Smooth muscle cell of trachea (primary cell): Measurements from ENCODE around the gene OR2D3. TPM values are rescaled to one million over a fixed set of nuclear protein-coding genes. Genes with fewer than 3 reads are reported as not detected.

Experiments used
- total RNA-seq: library from RNA; depleted of rRNA; stranded (reverse); fragments of >200 nt; gene quantifications from 2 replicates; pipeline ENCODE4 v1.2.1, GENCODE V29; 2014

OR2D3 gene, protein sequence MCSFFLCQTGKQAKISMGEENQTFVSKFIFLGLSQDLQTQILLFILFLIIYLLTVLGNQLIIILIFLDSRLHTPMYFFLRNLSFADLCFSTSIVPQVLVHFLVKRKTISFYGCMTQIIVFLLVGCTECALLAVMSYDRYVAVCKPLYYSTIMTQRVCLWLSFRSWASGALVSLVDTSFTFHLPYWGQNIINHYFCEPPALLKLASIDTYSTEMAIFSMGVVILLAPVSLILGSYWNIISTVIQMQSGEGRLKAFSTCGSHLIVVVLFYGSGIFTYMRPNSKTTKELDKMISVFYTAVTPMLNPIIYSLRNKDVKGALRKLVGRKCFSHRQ
- total RNA-seq = not detected in 2 replicates

DNA sequence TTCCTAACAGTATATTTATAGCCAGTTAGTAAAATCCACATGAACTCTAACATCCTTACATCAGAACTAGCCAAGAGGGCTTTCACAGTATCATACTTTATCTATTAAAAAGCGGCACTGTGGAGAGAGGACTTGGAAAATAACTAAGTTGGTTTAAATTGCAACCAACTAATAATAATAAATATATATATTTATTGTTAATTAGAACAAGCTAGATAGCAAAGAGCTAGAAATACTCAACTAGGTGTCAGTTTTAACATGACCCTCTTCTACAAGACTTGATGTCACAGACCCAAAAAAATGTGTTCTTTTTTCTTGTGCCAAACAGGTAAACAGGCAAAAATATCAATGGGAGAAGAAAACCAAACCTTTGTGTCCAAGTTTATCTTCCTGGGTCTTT, at the start of gene OR2D3:
TSS of gene OR2D3 (plus strand) at position 301 of the 400 bp plus-strand sequence. CDS start at position 301, 0 bp downstream.

DNA sequence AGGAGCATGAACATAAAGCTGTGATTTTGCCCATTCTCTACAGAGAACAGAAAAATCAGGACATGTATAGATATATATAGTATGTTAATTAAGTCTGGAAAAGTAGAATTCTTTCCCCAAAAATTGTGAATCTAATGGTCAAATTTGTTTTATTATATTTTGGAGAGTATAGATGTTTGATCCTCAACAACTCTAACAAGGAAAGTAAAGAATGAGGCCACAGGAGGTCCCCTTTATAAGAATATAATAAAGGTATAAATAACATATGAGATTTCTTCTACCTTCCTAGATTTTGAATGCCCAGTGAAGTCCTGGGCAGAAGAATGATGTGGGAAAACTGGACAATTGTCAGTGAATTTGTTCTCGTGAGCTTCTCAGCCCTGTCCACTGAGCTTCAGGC, 44.5 kb upstream of the OR2D3 start, which contains the start of gene OR10A4:
TSS of gene OR10A4 (plus strand) at position 301 of the 400 bp plus-strand sequence. CDS start at position 324, 23 bp downstream.

DNA sequence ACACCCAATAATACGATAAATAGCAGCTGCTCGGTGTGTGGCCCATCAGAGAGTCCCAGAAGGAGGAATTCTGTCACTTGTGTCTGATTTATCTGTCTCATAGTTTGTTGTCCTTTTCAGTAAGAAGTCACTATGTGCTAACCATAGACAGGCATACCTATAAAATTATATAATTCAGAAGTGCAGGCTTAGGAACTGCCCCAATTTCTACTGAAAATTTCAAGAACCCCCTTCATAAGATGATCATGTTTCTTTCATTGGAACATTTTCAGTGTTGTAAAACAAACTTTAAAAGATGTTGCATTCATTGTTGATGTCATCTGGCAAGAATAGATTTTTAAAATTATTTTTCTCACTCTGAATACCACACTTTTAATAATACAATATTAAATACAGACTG, 28.4 kb upstream of the OR2D3 start, which contains the start of gene OR2D2:
TSS of gene OR2D2 (minus strand) at position 101 of the 400 bp plus-strand sequence. CDS start at position 101, 0 bp downstream.

DNA sequence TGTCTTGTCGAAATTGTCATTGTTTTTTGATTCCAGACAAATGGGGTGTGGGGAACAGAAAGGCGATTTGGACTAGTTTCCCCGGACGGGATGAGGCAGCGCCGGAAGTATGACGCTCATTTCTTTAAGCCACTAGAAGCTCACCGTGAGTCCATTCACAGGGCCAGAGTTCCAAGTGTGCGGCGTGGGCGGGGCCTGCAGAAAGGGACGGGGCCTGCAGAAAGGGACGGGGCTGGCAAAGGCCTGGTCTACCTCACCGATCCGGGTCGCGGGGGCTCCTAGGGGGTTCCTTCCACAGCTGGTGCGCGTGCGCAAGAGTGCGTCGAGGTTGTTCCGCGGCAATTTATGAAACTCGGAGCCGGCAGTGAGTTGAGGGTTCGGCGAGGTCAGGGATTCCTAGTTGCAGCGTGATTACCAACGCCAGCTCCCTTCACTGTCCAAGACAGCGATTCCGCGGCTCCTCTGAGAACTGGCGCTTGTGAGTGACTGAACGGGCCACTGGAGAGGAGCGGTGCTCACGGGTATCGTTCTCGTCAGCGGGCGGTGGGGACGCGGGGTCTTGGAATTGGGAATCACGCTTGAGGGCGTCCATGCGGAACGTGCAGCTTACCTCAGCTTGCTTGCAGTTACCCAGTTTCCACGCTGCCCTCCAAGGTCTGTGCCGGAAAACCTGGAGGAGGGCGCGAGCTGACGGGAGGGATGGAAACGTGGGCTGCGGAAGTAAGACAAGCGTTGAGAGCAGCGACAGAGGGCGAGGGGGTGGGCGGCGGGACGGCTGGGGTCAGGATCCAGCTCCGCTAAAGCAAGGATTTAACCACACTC, 5.6 kb downstream of the OR2D3 start, which contains the start of gene ZNF215:
TSS of gene ZNF215 (plus strand) at position 219 of the 822 bp plus-strand sequence. CDS start 5,847 bp downstream, outside the sequence.

Other genes with a start within 250 kb of the OR2D3 start
- 32.3 and 48.6 TPM in 2 replicates for gene MRPL17, start 237.7 kb upstream of the OR2D3 start, total RNA-seq
- 0.15 and 0.33 TPM in 2 replicates for gene OR2AG2, start 149.0 kb upstream of the OR2D3 start, total RNA-seq
- not detected in 2 replicates for gene OR2AG1, start 138.0 kb upstream of the OR2D3 start, total RNA-seq
- 0.17 and 0.73 TPM in 2 replicates for gene OR6A2, start 121.3 kb upstream of the OR2D3 start, total RNA-seq
- not detected in 2 replicates for gene OR10A5, start 75.3 kb upstream of the OR2D3 start, total RNA-seq
- gene OR10A2, start 57.9 kb upstream of the OR2D3 start, total RNA-seq = not detected in 2 replicates
- not detected in 2 replicates for gene OR10A4, start 44.4 kb upstream of the OR2D3 start, total RNA-seq
- 0.29 and 0.50 TPM in 2 replicates for gene OR2D2, start 28.5 kb upstream of the OR2D3 start, total RNA-seq
- 2.3 and 6.5 TPM in 2 replicates for gene ZNF215, start 5.4 kb downstream of the OR2D3 start, total RNA-seq
- 5.1 and 9.9 TPM in 2 replicates for gene ZNF214, start 99.3 kb downstream of the OR2D3 start, total RNA-seq
- 0.17 and 0.29 TPM in 2 replicates for gene NLRP14, start 99.5 kb downstream of the OR2D3 start, total RNA-seq
- gene RBMXL2, start 168.0 kb downstream of the OR2D3 start, total RNA-seq = not detected in 2 replicates